B cell (primary cell): Measurements from ENCODE around the gene CASKIN2. TPM values are rescaled to one million over a fixed set of nuclear protein-coding genes. Genes with fewer than 3 reads are reported as not detected.

Source experiments
- ATAC-seq: fragments of 200-7000 bp; cut with Tn5 transposase; one replicate; pipeline ENCODE4 v1.10.0; 2021; ENCODE audit warnings: low read depth, mild to moderate bottlenecking, moderate number of reproducible peaks, moderate library complexity
- CTCF ChIA-PET: fragments of 350-600 bp; sonication (Branson Sonifier 250); formaldehyde crosslinking; loops from one replicate; lab custom pipeline; 2021; ENCODE audit warnings: antibody characterized with exemption, inconsistent platforms; lab: Charles Lee
- POLR2A ChIA-PET: fragments of 350-600 bp; sonication (Branson Sonifier 250); formaldehyde crosslinking; loops from one replicate; lab custom pipeline; 2021; ENCODE audit warnings: antibody characterized with exemption; lab: Charles Lee
- DNase-seq: peaks from one replicate; pipeline ENCODE4 v3.0.0; 2013
- H2AFZ ChIP-seq: 2 replicates; pipeline ENCODE4 v1.6.1; 2012; ENCODE audit warnings: mild to moderate bottlenecking, low read depth, low read length; ENCODE audit not compliant: insufficient read depth, poor library complexity, severe bottlenecking
- H3K27ac ChIP-seq, 2 donors: 1 replicate in 1 of 2; 2 replicates in 1 of 2; pipeline ENCODE4 v1.5.1; 2012 to 2013; ENCODE audit warnings: low read length in 2 of 2, mild to moderate bottlenecking in 2 of 2, moderate library complexity in 1 of 2
- H3K27me3 ChIP-seq, 4 experiments: fragments of 200-600 bp in 1 of 4; sonication (generic) in 1 of 4; replicated peaks in 1 of 4; 1 replicate in 2 of 4; 2 replicates in 2 of 4; pipeline versions ENCODE4 v1.6.1 to v1.7.0; 2013 to 2016; ENCODE audit warnings: low read length in 3 of 4, mild to moderate bottlenecking in 2 of 4, mixed read lengths in 1 of 4, moderate library complexity in 1 of 4; ENCODE audit not compliant: insufficient read depth in 4 of 4, control insufficient read depth in 3 of 4; ENCODE audit errors: control extremely low read depth in 1 of 4
- H3K36me3 ChIP-seq, 2 experiments: replicated peaks in 1 of 2; 1 replicate in 1 of 2; 2 replicates in 1 of 2; pipeline versions ENCODE4 v1.6.1 to v1.7.1; 2013; ENCODE audit warnings: low read length in 1 of 2; ENCODE audit not compliant: insufficient read depth in 2 of 2, control insufficient read depth in 1 of 2; ENCODE audit errors: control extremely low read depth in 1 of 2, extremely low read depth in 1 of 2
- H3K4me1 ChIP-seq, 2 donors: fragments of 200-600 bp in 1 of 2; sonication (generic) in 1 of 2; 1 replicate in 1 of 2; 2 replicates in 1 of 2; pipeline versions ENCODE4 v1.5.1 to v1.6.1; 2013 to 2017; ENCODE audit warnings: low read length in 2 of 2; ENCODE audit not compliant: control insufficient read depth in 2 of 2, insufficient read depth in 2 of 2
- H3K4me2 ChIP-seq: replicated peaks from 2 replicates; pipeline ENCODE3; 2012; ENCODE audit warnings: mild to moderate bottlenecking, low read depth, low read length; ENCODE audit not compliant: poor library complexity, severe bottlenecking
- H3K4me3 ChIP-seq, 5 experiments: fragments of 200-600 bp in 1 of 5; sonication (generic) in 1 of 5; 1 replicate in 3 of 5; 2 replicates in 2 of 5; pipeline versions ENCODE4 v1.5.1 to v1.7.0; 2011 to 2016; ENCODE audit warnings: low read length in 4 of 5, mild to moderate bottlenecking in 4 of 5, low read depth in 2 of 5, control low read depth in 1 of 5, moderate library complexity in 1 of 5; ENCODE audit not compliant: insufficient read depth in 1 of 5; ENCODE audit errors: control extremely low read depth in 1 of 5, extremely low read depth in 1 of 5
- H3K79me2 ChIP-seq: fragments of 200-600 bp; sonication (generic); one replicate; pipeline ENCODE4 v1.6.0; 2016; ENCODE audit warnings: low read length; ENCODE audit not compliant: control insufficient read depth, insufficient read depth
- H3K9ac ChIP-seq: fragments of 200-600 bp; sonication (generic); 2 replicates; pipeline ENCODE4 v1.6.1; 2017; ENCODE audit warnings: mild to moderate bottlenecking, low read length, moderate library complexity
- H3K9me3 ChIP-seq, 3 donors: one replicate each; pipeline versions ENCODE4 v1.6.1 to v1.7.1; 2013; ENCODE audit warnings: low read length in 2 of 3; ENCODE audit not compliant: control insufficient read depth in 2 of 3, insufficient read depth in 1 of 3; ENCODE audit errors: control extremely low read depth in 1 of 3
- H4K20me1 ChIP-seq: 2 replicates; pipeline ENCODE4 v1.6.0; 2012; ENCODE audit warnings: mild to moderate bottlenecking, low read length; ENCODE audit not compliant: insufficient read depth, control insufficient read depth, poor library complexity, severe bottlenecking
- H3K27ac Mint-ChIP-seq: one replicate; pipeline ENCODE4 v1.8.0; 2021; ENCODE audit warnings: mixed read lengths
- H3K27me3 Mint-ChIP-seq: one replicate; pipeline ENCODE4 v1.8.0; 2021; ENCODE audit warnings: mixed read lengths
- H3K4me1 Mint-ChIP-seq: one replicate; pipeline ENCODE4 v1.8.0; 2021; ENCODE audit warnings: mixed read lengths
- H3K4me3 Mint-ChIP-seq: one replicate; pipeline ENCODE4 v1.8.0; 2021; ENCODE audit warnings: mixed read lengths
- H3K9me3 Mint-ChIP-seq: one replicate; pipeline ENCODE4 v1.8.0; 2022; ENCODE audit warnings: mixed read lengths; ENCODE audit not compliant: insufficient read depth
- CTCF ChIP-seq: fragments of 200-600 bp; IDR thresholded peaks from one replicate; pipeline ENCODE4 v1.8.0; 2022; ENCODE audit warnings: antibody characterized with exemption, mild to moderate bottlenecking
- EZH2 ChIP-seq: IDR thresholded peaks from 2 replicates; pipeline ENCODE4 v1.6.1; 2012; ENCODE audit warnings: borderline replicate concordance, low read depth, mild to moderate bottlenecking, moderate library complexity, low read length; ENCODE audit not compliant: insufficient read depth, poor library complexity, severe bottlenecking
- WGBS: methylation state at CpG from one replicate; pipeline ENCODE4 v1.1.5; 2013; ENCODE audit warnings: missing lambda C conversion rate; ENCODE audit not compliant: insufficient coverage; 5-methylcytosine and 5-hydroxymethylcytosine counted together
- intact Hi-C: fragments of 100-400 bp; cut with micrococcal nuclease; formaldehyde crosslinking; loops from one replicate; pipeline ENCODE4 v1.10.0; 2022
- polyA plus RNA-seq: library from polyadenylated mRNA; depleted of rRNA; stranded (reverse); fragments of >200 nt; gene quantifications from 2 replicates; pipeline ENCODE4 v1.2.3, GENCODE V29; 2012
- total RNA-seq, 2 donors: library from RNA; stranded (reverse); fragments of 120-200 nt in 1 of 2; gene quantifications; 1 replicate in 1 of 2; 2 replicates in 1 of 2; pipeline versions ENCODE4 v1.2.3 to v1.2.4, GENCODE V29; 2013 to 2022

Gene CASKIN2
- total and polyA plus RNA-seq, 2 donors (not counting 1 experiment from before 2014, with no cell fraction given), result 0.37 to 1.00 TPM

- H3K4me3 ChIP-seq, result no peak overlapping the region
- no peak overlapping the region for H3K9ac ChIP-seq
- H3K27me3 ChIP-seq, result no peaks in the 10 kb centered on the region
- H3K27ac Mint-ChIP-seq, result no peak overlapping the region
- no peaks in the 10 kb centered on the region for H4K20me1 ChIP-seq
- intact Hi-C loops, result no loop called here
- 91% methylated on average over 5 of the region's 5 CpGs for WGBS
- ChIA-PET CTCF (interaction anchor here (0.8 kb wide), 1 partner anchor 238 kb away, joined by 3 read pairs; the partner anchor contains the start of gene MIF4GD), POLR2A (no interaction called here)
- ATAC-seq, result no peak
- no peaks in the 10 kb centered on the region for H3K36me3 ChIP-seq
- no peak overlapping the region for H3K4me3 Mint-ChIP-seq
- TF ChIP-seq CTCF (no peak), EZH2 (no peak)
- no peak overlapping the region for H2AFZ ChIP-seq
- H3K27me3 Mint-ChIP-seq, result no peaks in the 10 kb centered on the region
- no peak overlapping the region for H3K4me2 ChIP-seq
- no peaks in the 10 kb centered on the region for H3K79me2 ChIP-seq
- H3K4me1 ChIP-seq, result peaks cover 0 to 7% of the 10 kb centered on the region in 2 donors
- H3K27ac ChIP-seq, result no peak overlapping the region
- H3K9me3 Mint-ChIP-seq, result no peaks in the 10 kb centered on the region
- no peaks in the 10 kb centered on the region for H3K4me1 Mint-ChIP-seq
- DNase-seq, result no peak
- no peaks in the 10 kb centered on the region for H3K9me3 ChIP-seq
Measured at GRCh38 chr17:75508931-75509361, 6.4 kb downstream of the CASKIN2 start.

GRCh38 chr17:75507733-75508719, 7.3 kb downstream of the CASKIN2 start:
- Mint-ChIP-seq H3K27me3 (no peaks in the 10 kb centered on the region), H3K27ac (no peak overlapping the region), H3K4me1 (no peaks in the 10 kb centered on the region), H3K9me3 (no peaks in the 10 kb centered on the region), H3K4me3 (no peak overlapping the region)
- H3K4me1 ChIP-seq, result peaks cover 0 to 7% of the 10 kb centered on the region in 2 donors
- ChIA-PET POLR2A (no interaction called here), CTCF (interaction anchor here (0.8 to 1.2 kb wide), 2 partner anchors 17 to 237 kb away, joined by 3 read pairs; partner anchors contain the start of genes LLGL2 and MIF4GD)
- H3K36me3 ChIP-seq, result no peaks in the 10 kb centered on the region
- no peaks in the 10 kb centered on the region for H3K27me3 ChIP-seq
- no peaks in the 10 kb centered on the region for H3K79me2 ChIP-seq
- no peak for DNase-seq
- 91% methylated on average over 26 of the region's 27 CpGs for WGBS
- H3K4me2 ChIP-seq, result no peak overlapping the region
- no peak for ATAC-seq
- no peak overlapping the region for H3K27ac ChIP-seq
- H3K4me3 ChIP-seq, result no peak overlapping the region
- no peak for TF ChIP-seq EZH2
- no peak for TF ChIP-seq CTCF
- no peaks in the 10 kb centered on the region for H3K9me3 ChIP-seq
- no peak overlapping the region for H2AFZ ChIP-seq
- no peak overlapping the region for H3K9ac ChIP-seq
- intact Hi-C loops, result no loop called here
- no peaks in the 10 kb centered on the region for H4K20me1 ChIP-seq
